ENCODE data around the gene GLP1R. TPM values are rescaled to one million over a fixed set of nuclear protein-coding genes. Genes with fewer than 3 reads are reported as not detected.

The GLP1R gene
- polyA plus RNA-seq, 2 of the 4 experiments (the other 2 are of a cell fraction): not detected

DNA sequence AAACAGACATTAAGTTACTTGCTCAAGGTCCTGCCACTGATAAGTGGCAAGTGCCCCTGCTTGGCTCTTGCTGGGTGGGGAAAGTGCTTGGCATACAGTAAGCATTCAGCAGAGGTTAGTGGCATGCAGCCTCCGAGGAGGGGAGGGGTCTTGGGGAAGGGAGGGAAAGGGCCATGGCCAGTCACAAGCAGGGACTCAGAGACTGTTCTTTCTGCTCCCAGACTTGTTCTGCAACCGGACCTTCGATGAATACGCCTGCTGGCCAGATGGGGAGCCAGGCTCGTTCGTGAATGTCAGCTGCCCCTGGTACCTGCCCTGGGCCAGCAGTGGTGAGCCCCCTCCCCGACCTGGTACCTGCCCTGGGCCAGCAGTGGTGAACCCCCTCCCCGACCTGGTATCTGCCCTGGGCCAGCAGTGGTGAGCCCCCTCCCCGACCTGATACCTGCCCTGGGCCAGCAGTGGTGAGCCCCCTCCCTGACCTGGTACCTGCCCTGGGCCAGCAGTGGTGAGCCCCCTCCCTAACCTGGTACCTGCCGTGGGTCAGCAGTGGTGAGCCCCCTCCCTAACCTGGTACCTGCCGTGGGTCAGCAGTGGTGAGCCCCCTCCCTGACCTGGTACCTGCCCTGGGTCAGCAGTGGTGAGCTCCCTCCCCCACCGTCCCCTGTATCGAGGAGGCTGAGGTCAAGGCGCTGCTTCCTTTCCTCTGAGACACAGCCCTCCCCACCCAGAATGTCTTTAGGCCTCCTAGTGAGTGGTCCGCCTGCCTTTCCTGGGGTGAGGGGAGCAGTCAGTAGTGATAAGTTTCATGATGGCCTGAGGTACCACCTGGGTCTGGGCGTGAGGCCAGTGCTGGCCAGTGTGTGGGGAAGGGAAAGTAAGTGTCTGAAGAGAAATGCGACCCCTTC lies 8.9 kb downstream of the GLP1R start:
- POLR2A ChIA-PET: no interaction called here
- no peak for ATAC-seq
- no peak for FAIRE-seq
- Histone ChIP-seq H3K9me3 (no peaks in the 10 kb centered on the region), H3K4me1 (no peaks in the 10 kb centered on the region), H3K4me3 (no peak overlapping the region), H3K27ac (no peak overlapping the region), H3K4me2 (no peak overlapping the region)
- no peak for DNase-seq (ENCODE audit: low read depth in 1 of 2, low spot score in 1 of 2)
- 8% methylated on average over 5 of the region's 17 CpGs for WGBS (ENCODE audit: missing lambda C conversion rate)
- TF ChIP-seq NR3C1 (IDR thresholded peaks at IDR 0.05) (no peak), EHMT2 (IDR thresholded peaks at IDR 0.05; ENCODE audit: low read depth) (no peak), ESRRA (IDR thresholded peaks at IDR 0.05; ENCODE audit: borderline replicate concordance, low read length) (no peak), KDM5A (IDR thresholded peaks at IDR 0.05) (no peak), RAD21 (conservative IDR thresholded peaks at IDR 0.05 in 1 of 2, IDR thresholded peaks at IDR 0.05 in 1 of 2) (no peak), POLR2A (IDR thresholded peaks at IDR 0.05; ENCODE audit: low read length) (no peak), ZC3H11A (IDR thresholded peaks at IDR 0.05) (no peak)
- TF ChIP-seq, protein P1, sequence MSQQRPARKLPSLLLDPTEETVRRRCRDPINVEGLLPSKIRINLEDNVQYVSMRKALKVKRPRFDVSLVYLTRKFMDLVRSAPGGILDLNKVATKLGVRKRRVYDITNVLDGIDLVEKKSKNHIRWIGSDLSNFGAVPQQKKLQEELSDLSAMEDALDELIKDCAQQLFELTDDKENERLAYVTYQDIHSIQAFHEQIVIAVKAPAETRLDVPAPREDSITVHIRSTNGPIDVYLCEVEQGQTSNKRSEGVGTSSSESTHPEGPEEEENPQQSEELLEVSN (IDR thresholded peaks at IDR 0.05; ENCODE audit: borderline replicate concordance, low read depth): no peak
- CTCF ChIA-PET: interaction anchor here (0.7 kb wide), 2 partner anchors 9 to 185 kb away, joined by 3 read pairs; no protein-coding TSS in a partner anchor

DNA sequence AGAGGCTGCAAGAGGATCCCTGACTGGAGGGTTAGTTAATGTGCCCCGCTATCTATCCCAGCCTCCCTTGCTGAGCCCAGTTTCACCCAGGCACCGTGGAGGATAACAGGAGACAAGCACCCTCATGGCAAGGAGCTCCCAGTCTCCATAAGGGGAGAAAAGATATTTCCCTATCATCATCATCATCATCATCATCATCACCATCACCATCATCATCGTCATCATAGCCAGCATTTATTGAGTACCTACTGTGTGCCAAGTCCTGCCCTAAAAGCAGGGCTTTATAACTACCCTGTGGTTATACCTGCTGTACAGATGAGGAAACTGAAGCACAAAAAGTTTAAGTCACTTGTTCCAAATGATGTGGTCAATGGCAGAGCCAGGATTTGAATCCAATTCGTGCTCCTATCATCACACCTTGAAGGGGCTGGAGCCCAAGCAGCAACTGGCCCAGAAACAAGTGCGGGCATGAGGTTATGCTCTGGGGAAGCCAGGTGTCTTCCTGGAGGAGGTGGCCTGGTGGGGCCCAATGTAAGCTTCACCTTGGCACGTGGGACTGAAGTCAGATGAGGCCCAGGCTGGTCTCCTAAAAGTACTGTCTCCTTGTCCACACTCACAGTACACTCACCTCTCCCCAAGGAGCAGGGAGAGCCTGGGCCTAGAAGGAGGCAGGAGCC lies 10.0 kb downstream of the GLP1R start:
- FAIRE-seq: no peak
- TF ChIP-seq, protein P2, sequence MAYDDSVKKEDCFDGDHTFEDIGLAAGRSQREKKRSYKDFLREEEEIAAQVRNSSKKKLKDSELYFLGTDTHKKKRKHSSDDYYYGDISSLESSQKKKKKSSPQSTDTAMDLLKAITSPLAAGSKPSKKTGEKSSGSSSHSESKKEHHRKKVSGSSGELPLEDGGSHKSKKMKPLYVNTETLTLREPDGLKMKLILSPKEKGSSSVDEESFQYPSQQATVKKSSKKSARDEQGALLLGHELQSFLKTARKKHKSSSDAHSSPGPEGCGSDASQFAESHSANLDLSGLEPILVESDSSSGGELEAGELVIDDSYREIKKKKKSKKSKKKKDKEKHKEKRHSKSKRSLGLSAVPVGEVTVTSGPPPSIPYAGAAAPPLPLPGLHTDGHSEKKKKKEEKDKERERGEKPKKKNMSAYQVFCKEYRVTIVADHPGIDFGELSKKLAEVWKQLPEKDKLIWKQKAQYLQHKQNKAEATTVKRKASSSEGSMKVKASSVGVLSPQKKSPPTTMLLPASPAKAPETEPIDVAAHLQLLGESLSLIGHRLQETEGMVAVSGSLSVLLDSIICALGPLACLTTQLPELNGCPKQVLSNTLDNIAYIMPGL (CRISPR knock-in tag; IDR thresholded peaks at IDR 0.05; ENCODE audit: borderline replicate concordance): no peak
- DNase-seq (ENCODE audit: low read depth in 1 of 2, low spot score in 1 of 2): no peak
- ChIA-PET POLR2A (interaction anchor here (0.5 kb wide), 1 partner anchor 42 kb away, joined by 10 read pairs; no protein-coding TSS in a partner anchor), CTCF (interaction anchor here (0.7 kb wide), 1 partner anchor 8 kb away, joined by 3 read pairs; no protein-coding TSS in a partner anchor)
- Histone ChIP-seq H3K4me1 (no peaks in the 10 kb centered on the region), H3K9me3 (no peaks in the 10 kb centered on the region), H3K4me2 (no peak overlapping the region), H3K4me3 (no peak overlapping the region), H3K27ac (no peak overlapping the region)
- 28% methylated on average over 5 of the region's 6 CpGs for WGBS (ENCODE audit: missing lambda C conversion rate)
- ATAC-seq: no peak

DNA sequence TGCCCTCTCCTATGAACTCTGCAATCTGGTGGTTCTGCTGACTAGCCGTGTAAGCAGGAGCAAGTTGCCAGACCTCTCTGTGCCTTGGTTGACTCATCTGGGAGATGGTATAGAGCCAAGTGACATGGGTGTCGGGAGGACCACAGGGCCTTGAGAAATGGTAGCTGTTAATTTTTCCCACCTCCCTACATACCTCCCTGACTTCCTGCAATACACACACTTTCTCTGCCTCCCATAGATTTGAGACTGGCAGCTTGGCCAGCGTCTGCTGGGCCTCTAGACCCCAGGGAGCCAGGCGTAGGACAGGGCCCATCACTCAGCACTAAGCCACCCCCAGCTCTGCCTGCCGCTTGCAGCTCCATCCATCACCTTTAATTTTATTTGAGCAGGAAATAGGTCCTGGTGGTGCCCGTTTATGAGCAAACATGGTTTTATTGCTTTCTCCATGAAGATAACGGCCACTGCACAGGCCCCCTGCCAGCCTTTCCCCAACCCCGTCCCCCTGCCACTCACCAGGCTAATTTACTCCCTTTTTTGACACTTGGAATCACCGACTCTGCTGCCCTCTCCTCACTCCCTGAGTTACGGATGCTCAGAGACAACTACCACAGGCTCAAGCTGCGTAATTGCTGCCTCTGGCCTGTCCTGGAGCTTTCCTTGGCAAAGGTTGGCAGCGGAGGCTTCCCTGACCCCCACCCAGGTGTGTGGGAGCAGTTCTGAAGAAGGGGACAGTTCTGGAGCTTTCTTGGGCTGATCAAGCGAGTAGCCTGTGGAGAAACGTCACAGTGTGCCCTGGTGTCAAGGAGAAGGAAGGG lies 11.1 kb downstream of the GLP1R start:
- ChIA-PET CTCF (interaction anchor here (0.6 kb wide), 1 partner anchor 50 kb away, joined by 3 read pairs; no protein-coding TSS in a partner anchor), POLR2A (no interaction called here)
- Histone ChIP-seq H3K4me2 (no peak overlapping the region), H3K4me1 (no peaks in the 10 kb centered on the region), H3K9me3 (no peaks in the 10 kb centered on the region), H3K4me3 (no peak overlapping the region), H3K27ac (no peak overlapping the region)
- TF ChIP-seq RARB (CRISPR knock-in tag; IDR thresholded peaks at IDR 0.05): no peak
- no peak for TF ChIP-seq ESRRA (IDR thresholded peaks at IDR 0.05; ENCODE audit: borderline replicate concordance, low read length)
- TF ChIP-seq SREBF2 (IDR thresholded peaks at IDR 0.05): no peak
- TF ChIP-seq, protein P3, sequence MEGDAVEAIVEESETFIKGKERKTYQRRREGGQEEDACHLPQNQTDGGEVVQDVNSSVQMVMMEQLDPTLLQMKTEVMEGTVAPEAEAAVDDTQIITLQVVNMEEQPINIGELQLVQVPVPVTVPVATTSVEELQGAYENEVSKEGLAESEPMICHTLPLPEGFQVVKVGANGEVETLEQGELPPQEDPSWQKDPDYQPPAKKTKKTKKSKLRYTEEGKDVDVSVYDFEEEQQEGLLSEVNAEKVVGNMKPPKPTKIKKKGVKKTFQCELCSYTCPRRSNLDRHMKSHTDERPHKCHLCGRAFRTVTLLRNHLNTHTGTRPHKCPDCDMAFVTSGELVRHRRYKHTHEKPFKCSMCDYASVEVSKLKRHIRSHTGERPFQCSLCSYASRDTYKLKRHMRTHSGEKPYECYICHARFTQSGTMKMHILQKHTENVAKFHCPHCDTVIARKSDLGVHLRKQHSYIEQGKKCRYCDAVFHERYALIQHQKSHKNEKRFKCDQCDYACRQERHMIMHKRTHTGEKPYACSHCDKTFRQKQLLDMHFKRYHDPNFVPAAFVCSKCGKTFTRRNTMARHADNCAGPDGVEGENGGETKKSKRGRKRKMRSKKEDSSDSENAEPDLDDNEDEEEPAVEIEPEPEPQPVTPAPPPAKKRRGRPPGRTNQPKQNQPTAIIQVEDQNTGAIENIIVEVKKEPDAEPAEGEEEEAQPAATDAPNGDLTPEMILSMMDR (IDR thresholded peaks at IDR 0.05): no peak
- TF ChIP-seq, protein P4, sequence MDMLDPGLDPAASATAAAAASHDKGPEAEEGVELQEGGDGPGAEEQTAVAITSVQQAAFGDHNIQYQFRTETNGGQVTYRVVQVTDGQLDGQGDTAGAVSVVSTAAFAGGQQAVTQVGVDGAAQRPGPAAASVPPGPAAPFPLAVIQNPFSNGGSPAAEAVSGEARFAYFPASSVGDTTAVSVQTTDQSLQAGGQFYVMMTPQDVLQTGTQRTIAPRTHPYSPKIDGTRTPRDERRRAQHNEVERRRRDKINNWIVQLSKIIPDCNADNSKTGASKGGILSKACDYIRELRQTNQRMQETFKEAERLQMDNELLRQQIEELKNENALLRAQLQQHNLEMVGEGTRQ (IDR thresholded peaks at IDR 0.05): no peak
- no peak for TF ChIP-seq MAFK (IDR thresholded peaks at IDR 0.05; ENCODE audit: partially characterized antibody)
- TF ChIP-seq, protein P5, sequence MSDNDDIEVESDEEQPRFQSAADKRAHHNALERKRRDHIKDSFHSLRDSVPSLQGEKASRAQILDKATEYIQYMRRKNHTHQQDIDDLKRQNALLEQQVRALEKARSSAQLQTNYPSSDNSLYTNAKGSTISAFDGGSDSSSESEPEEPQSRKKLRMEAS (IDR thresholded peaks at IDR 0.05): no peak
- TF ChIP-seq, protein P6, sequence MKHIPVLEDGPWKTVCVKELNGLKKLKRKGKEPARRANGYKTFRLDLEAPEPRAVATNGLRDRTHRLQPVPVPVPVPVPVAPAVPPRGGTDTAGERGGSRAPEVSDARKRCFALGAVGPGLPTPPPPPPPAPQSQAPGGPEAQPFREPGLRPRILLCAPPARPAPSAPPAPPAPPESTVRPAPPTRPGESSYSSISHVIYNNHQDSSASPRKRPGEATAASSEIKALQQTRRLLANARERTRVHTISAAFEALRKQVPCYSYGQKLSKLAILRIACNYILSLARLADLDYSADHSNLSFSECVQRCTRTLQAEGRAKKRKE (CRISPR knock-in tag; IDR thresholded peaks at IDR 0.05; ENCODE audit: low read depth): no peak
- no peak for TF ChIP-seq KDM1A (IDR thresholded peaks at IDR 0.05; ENCODE audit: low read depth)
- TF ChIP-seq HOXB5 (CRISPR knock-in tag; IDR thresholded peaks at IDR 0.05): no peak
- no peak for TF ChIP-seq TFCP2L1 (CRISPR knock-in tag; IDR thresholded peaks at IDR 0.05)
- TF ChIP-seq HOXB13 (CRISPR knock-in tag; IDR thresholded peaks at IDR 0.05; ENCODE audit: low read depth): no peak
- no peak for TF ChIP-seq CEBPB (IDR thresholded peaks at IDR 0.05)
- TF ChIP-seq ZC3H11A (IDR thresholded peaks at IDR 0.05): no peak
- FAIRE-seq: no peak
- DNase-seq (ENCODE audit: low read depth in 1 of 2, low spot score in 1 of 2): no peak
- no peak for ATAC-seq
- WGBS (ENCODE audit: missing lambda C conversion rate): 22% methylated on average over 9 of the region's 14 CpGs

Measured in A549 (cell line).